IPS DF 4.7 (cell line): Measurements from ENCODE around the gene WWOX.

Source experiments
- DNase-seq: peaks from one replicate; pipeline ENCODE4 v3.0.0-alpha.2; 2013; ENCODE audit warnings: low spot score; ENCODE audit errors: extremely low read depth

WWOX gene

DNA sequence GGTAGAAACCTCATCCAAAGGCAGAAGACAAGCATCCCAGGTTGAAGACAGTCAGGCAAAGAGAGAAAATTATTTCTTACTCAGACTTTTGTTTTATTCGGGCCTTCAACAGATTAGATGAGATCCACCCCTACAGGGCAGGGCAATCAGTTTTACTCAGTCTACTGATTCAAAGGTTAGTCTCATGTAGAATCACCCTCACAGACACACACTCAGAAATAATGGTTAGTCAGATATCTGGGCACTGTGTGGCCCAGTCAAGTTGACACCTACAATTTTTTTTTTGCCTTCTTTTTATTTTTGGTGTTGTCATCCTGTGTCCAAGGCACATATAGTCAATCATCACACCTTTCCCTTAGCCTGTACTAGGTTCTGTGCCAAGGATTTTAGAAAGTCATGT, 729.8 kb downstream of the WWOX start:
- DNase-seq = no peak

DNA sequence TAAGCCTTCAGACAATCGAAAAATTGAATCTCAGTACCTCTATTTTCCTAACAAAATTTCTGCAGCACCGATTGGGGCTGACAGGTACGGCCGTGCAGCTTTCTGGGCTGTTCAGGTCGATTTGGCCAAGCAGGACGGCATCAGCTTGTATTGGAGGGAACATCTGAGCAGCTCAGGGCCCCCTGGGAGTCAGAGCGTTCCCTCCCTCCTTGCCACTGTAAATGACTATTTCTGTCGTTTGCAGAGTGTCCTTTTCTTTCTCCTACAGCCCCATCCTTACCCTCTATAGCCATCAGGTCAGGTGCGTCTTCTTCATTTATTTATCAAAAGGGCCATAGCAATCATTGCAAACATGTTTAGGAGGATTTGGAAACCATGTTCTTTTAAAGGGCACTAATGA, 731.1 kb downstream of the WWOX start:
- no peak for DNase-seq

DNA sequence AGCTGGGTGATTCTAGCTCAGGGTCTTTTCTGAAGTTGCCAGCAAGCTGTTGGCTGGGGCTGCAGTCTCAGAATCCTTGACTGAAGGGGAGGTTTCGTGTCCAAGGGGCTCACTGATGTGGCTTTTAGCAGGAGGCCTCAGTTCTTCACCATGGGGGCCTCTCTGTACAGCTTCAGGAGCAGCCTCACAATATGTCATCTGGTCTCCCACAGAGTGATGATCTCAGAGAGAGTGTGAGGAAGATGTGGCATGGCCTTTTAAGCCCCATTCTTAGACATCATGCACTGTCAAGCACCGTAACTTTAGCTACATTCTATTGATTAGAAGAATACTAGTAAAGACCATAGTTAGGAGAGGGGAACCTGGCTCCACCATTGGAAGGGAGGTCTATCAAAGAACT, 732.6 kb downstream of the WWOX start:
- DNase-seq = no peak

DNA sequence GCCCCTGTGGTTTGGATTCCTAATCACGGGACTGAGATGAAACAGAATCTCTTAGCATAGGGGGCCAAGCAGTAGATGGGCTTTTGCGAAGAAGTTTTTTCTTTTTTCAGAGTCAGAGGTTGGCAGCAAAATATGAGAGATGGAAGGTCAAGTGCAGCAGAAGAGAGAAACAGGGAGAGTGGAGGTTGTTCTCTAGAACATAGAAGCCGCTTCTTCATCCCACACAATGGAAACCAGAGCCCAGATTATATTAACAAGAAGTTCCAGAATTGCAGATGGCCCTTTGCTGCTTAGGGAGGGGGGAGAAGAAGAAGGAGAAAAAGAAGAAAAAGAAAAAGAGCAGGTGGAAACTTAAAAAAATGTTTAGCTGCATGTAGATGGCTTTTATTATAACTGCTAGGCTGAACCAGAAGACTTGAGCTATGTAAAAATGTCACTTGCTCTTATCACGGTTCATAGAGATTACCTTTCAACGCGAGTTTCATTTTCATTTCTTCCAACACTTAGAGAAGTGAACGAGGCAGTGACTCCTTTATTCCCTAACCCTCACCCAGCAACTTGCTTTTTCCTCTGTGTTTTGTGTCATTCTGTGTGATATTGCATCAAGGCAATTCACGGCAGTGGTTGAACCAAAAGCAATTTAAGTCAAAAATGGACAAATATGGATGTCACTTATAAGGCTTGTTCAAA, 737.5 kb downstream of the WWOX start:
- no peak for DNase-seq

GRCh38 chr16:78837706-78838105, 738.3 kb downstream of the WWOX start:
- DNase-seq = no peak

DNA sequence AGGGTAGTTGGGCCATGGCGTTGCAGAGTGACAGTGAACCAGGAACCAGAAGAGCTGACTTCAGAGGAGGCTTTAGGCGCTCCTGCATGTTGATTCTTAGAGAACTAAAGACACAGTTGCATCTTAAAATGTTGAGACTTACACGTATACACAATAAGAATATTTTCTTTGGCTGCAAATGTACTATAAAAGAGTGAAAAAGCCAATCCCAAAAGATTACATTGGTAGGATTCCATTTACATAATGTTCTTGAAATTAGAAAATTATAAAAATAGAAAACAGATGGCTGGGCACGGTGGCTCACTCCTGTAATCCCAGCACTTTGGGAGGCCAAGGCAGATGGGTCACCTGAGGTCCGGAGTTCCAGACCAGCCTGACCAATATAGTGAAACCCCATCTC, 738.8 kb downstream of the WWOX start:
- no peak for DNase-seq

DNA sequence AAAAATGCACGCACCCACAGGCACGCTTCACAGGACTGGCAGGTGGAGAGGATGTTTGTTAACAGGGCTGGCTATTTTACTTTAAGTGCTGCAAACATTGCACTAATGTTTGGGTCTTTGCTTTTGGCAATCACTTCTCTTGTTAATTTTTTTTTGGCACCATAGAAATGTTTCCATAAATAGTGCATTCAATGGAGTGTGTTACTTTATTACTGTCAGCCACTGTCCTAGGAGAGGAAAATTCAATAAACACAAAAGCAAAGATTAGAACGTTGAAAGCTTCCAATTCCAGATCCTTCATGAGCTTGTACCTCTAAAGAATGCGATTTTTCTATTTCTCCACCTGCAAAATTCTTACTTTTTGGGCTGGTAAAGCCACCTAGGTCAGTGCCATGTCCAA, 743.5 kb downstream of the WWOX start:
- DNase-seq = no peak

DNA sequence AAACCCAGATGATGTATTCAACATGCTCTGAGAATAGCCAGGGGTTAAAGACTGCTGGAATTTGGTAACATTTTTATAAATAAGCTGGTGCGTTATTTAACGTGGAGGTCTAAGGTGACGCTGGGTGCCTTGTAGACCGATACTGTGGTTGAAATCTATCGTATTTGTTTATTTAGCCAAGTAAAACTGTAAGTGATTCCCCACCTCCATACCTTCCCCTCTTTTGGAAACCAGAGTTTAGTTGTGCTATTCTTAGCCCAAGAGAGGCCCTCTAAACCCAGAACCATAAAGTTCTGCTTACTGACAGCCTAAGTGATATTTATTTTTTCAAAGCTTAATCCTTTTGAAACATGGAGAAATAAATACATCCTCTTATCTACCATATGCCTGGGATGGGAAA, 744.5 kb downstream of the WWOX start:
- no peak for DNase-seq

DNA sequence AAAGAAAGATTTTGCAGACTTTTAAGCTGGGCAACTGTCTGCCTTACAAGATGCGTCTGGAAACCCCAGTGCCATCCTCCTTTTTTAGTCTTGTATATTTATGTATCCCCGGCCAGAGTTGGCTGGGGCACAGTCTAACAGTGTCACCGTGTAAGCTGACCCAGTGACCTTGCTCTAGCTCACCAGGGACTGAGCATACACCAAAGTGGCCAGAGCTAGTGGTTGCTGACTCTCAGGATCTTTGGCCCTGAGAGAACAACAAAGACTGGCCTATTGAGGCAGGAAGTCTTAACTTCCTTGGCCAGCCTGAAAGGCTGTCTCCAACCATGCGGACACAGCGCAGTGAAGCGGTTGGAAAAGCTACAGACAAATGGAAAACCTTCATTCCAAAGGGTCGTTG, 745.2 kb downstream of the WWOX start:
- DNase-seq = no peak

- DNase-seq = no peak
Measured at GRCh38 chr16:78851266-78851665, 751.8 kb downstream of the WWOX start.

- DNase-seq = no peak
Measured at GRCh38 chr16:78852081-78852635, 752.7 kb downstream of the WWOX start.

GRCh38 chr16:78862022-78862421, 762.6 kb downstream of the WWOX start:
- no peak for DNase-seq

DNA sequence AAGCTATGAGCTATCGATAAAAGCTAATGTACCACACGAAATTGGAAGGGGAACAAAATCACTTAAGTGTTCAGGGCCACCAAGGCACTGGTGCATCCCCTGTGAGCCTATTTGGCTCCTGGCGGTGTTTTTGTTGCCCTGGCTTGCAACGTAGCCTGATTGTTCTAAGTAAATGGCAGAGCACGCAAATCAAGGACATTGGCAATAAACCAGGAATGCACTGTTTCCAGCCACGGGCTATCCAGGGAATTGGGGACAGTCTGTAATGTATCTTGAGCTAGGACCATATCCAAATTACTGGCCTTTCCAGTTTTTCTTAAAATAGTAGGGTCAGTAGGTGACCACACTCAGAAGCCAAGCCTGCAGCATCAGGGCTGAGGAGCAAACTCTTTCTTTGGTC, 767.1 kb downstream of the WWOX start:
- no peak for DNase-seq

DNA sequence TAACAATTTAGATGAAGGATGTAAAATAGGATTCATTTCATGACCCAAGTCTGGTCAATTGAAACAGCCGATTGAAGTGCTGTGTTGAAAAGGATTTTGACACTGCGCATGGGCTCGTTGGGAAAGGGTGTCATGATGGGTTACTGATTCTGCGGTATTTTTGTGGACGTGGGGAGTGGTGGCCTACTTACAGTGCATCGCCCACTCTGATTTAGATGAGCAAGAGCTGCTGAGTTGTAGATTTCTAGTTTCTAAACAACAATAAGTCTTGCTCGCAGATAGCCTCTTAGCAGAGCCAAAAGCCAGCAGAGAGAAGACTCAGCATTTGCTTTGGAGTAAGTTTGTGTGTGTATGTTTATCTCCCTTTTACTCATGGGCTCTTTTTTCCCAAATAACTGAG, 770.0 kb downstream of the WWOX start:
- no peak for DNase-seq

- no peak for DNase-seq
Measured at GRCh38 chr16:78871241-78871640, 771.8 kb downstream of the WWOX start.

- no peak for DNase-seq
Measured at GRCh38 chr16:78876671-78877070, 777.2 kb downstream of the WWOX start.

DNA sequence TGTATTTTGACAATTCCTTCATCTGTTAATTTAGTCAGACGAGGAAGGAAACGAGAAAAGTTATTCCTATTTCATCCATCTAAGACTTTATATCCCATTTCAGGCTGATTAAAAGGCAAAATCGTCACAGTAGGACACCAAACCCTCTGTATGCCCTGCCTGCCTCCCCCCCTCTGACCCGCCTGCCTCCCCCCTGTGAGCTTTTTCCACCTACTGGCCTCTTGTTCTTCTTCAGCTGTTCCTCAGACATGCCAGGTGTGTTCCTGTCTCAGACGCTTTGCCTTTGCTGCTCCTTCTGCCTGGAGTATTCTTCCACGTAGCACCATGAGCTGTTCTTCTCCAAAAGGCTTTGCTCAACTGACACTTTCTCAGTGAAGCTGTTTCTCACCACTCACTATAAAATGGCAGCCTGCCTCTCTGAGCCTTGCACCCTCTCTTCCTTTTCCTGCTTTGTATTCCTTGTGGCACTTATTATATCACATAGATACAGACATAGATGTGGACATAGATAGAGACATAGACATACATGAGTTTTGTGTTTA, 777.7 kb downstream of the WWOX start:
- no peak for DNase-seq

DNA sequence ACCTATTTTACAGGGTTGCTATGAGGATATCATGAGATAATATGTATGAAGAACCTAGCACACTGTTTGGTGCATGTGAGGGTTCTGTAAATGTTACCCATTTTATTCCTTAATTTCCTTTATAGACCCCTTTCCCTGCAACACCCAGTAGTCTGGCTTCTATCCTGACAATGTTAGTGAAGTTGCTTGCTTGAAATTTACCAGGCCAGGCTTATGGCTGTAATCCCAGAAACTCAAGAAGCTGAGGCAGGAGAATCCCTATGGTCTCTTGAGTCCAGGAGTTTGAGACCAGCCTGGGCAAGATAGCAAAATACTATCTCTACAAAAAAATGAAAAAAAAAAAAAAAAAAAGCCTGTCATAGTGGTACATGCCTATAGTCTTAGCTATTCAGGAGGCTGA, 779.1 kb downstream of the WWOX start:
- DNase-seq = no peak

- DNase-seq = no peak
Measured at GRCh38 chr16:78879011-78879410, 779.6 kb downstream of the WWOX start.

- no peak for DNase-seq
Measured at GRCh38 chr16:78882150-78882549, 782.7 kb downstream of the WWOX start.

DNA sequence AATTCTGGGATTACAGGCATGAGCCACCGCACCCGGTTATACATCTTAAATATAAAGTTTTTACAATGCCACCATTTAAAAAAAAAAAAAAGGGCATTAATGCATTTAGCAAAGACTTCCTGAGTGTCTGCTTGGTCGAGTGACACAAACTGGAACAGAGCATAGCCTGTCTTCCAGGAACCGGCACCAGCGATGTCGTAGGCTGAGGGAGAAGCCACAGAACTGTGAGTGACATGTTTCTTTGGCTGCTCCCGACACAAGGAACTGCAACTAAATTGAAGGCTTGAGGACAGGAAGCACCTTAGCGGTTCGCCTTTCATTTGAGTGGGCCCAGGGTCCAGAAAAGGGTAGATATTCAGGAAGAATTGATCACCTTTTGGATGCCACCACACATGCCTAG, 783.3 kb downstream of the WWOX start:
- no peak for DNase-seq

DNA sequence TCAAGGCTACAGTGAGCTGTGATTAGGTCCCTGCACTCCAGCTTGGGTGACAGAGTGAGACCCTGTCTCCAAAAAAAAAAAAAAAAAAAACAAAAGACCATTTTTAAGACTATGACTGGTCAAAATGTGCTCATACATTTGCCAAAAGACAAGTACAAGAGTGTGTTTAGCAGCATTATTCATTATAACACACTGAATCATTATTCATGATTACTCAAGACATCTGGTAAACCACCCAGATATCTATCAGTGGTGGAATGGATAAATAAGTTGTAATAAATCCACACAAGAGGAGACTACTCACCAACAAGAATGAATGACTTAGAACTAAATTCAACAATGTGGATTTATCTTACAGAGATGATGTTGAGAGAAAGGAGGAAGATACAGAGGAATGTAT, 784.8 kb downstream of the WWOX start:
- DNase-seq = no peak

- no peak for DNase-seq
Measured at GRCh38 chr16:78889346-78889745, 789.9 kb downstream of the WWOX start.
